Keratinocyte (primary cell): ENCODE measurements around the gene SSBP4. TPM values are rescaled to one million over a fixed set of nuclear protein-coding genes. Genes with fewer than 3 reads are reported as not detected.

ENCODE experiments used
- DNase-seq: peaks from one replicate; pipeline ENCODE4 v3.0.0-alpha.2; 2011; ENCODE audit warnings: low read depth, missing footprints, low spot score
- FAIRE-seq: peaks from 2 replicates; lab custom pipeline; 2011; peaks lifted over from hg19 to GRCh38; lab: Jason Lieb, UNC
- H2AFZ ChIP-seq: 2 replicates; pipeline ENCODE4 v1.6.0; 2012; ENCODE audit warnings: low read length, control low read depth, inconsistent platforms; ENCODE audit not compliant: control insufficient read depth
- H3K27ac ChIP-seq: 2 replicates; pipeline ENCODE4 v1.5.1; 2011; ENCODE audit warnings: low read length; ENCODE audit not compliant: control insufficient read depth, insufficient read depth
- H3K27me3 ChIP-seq: 3 replicates; pipeline ENCODE4 v1.6.0; 2011; ENCODE audit warnings: low read length; ENCODE audit not compliant: control insufficient read depth, insufficient read depth; ENCODE audit errors: extremely low read depth
- H3K36me3 ChIP-seq, 2 experiments: 2 replicates in 1 of 2; 3 replicates in 1 of 2; pipeline ENCODE4 v1.5.1; 2011; ENCODE audit warnings: low read length in 2 of 2, mild to moderate bottlenecking in 1 of 2; ENCODE audit not compliant: control insufficient read depth in 2 of 2, insufficient read depth in 2 of 2; ENCODE audit errors: extremely low read depth in 1 of 2
- H3K4me1 ChIP-seq: 3 replicates; pipeline ENCODE4 v1.5.1; 2011; ENCODE audit warnings: low read length; ENCODE audit not compliant: control insufficient read depth, insufficient read depth; ENCODE audit errors: extremely low read depth
- H3K4me2 ChIP-seq: 3 replicates; pipeline ENCODE4 v1.6.0; 2011; ENCODE audit warnings: low read depth, low read length; ENCODE audit not compliant: control insufficient read depth, insufficient read depth; ENCODE audit errors: extremely low read depth
- H3K4me3 ChIP-seq, 3 experiments: fragments of 200-600 bp in 1 of 3; sonication (generic) in 1 of 3; 2 replicates in 2 of 3; 3 replicates in 1 of 3; pipeline ENCODE4 v1.5.1; 2011 to 2016; ENCODE audit warnings: low read length in 3 of 3, mild to moderate bottlenecking in 3 of 3, control low read depth in 2 of 3, inconsistent platforms in 1 of 3, low read depth in 1 of 3, mixed read lengths in 1 of 3, mixed run types in 1 of 3, moderate library complexity in 1 of 3; ENCODE audit not compliant: control insufficient read depth in 2 of 3, insufficient read depth in 2 of 3; ENCODE audit errors: extremely low read depth in 1 of 3
- H3K79me2 ChIP-seq: 2 replicates; pipeline ENCODE4 v1.6.0; 2012; ENCODE audit warnings: low read length; ENCODE audit not compliant: control insufficient read depth, insufficient read depth
- H3K9ac ChIP-seq: 3 replicates; pipeline ENCODE4 v1.6.0; 2011; ENCODE audit warnings: low read length; ENCODE audit not compliant: control insufficient read depth, insufficient read depth; ENCODE audit errors: extremely low read depth
- H3K9me1 ChIP-seq: 3 replicates; pipeline ENCODE4 v1.6.0; 2011; ENCODE audit warnings: low read length; ENCODE audit not compliant: control insufficient read depth, insufficient read depth; ENCODE audit errors: extremely low read depth
- H3K9me3 ChIP-seq: 2 replicates; pipeline ENCODE4 v1.5.1; 2012; ENCODE audit warnings: low read depth, low read length; ENCODE audit not compliant: control insufficient read depth
- H4K20me1 ChIP-seq: 3 replicates; pipeline ENCODE4 v1.6.0; 2011; ENCODE audit warnings: low read length; ENCODE audit not compliant: control insufficient read depth, insufficient read depth; ENCODE audit errors: extremely low read depth
- EZH2 ChIP-seq: IDR thresholded peaks from one replicate; pipeline ENCODE4 v1.6.1; 2012; ENCODE audit warnings: inconsistent platforms, mild to moderate bottlenecking, low read length, moderate library complexity
- dilution Hi-C: fragments of 300-500 bp; cut with MboI; formaldehyde crosslinking; loops from one replicate; pipeline ENCODE4 v1.7.0; 2020; ENCODE audit warnings: low sequenced_read_pairs; ENCODE audit not compliant: extremely low pct_ligation_motif_present
- polyA plus RNA-seq, 5 experiments: library from polyadenylated mRNA; depleted of rRNA in 3 of 5; stranded (reverse) in 3 of 5; stranded (forward) in 1 of 5; unstranded in 1 of 5; fragments of >200 nt; gene quantifications; 1 replicate in 1 of 5; 2 replicates in 3 of 5; 3 replicates in 1 of 5; pipeline versions ENCODE4 v1.2.1 to v1.2.3, GENCODE V29; 2011 to 2012; ENCODE audit warnings: missing spikeins in 2 of 5, low read depth in 1 of 5, low replicate concordance in 1 of 5
- TF ChIP-seq, protein P1 (sequence below), 3 experiments: IDR thresholded peaks in 1 of 3; conservative IDR thresholded peaks in 1 of 3; optimal IDR thresholded peaks in 1 of 3; 2 replicates in 2 of 3; 3 replicates in 1 of 3; pipeline versions ENCODE3 to v1.5.1; 2011; ENCODE audit warnings: low read length in 3 of 3, mild to moderate bottlenecking in 3 of 3, moderate library complexity in 2 of 3, control low read depth in 1 of 3, inconsistent platforms in 1 of 3; ENCODE audit not compliant: insufficient read depth in 2 of 3; ENCODE audit errors: extremely low read depth in 1 of 3

SSBP4 gene
- polyA plus RNA-seq, 1 donor (not counting 4 experiments of a cell fraction or from before 2014, with no cell fraction given): 7.5 TPM

DNA sequence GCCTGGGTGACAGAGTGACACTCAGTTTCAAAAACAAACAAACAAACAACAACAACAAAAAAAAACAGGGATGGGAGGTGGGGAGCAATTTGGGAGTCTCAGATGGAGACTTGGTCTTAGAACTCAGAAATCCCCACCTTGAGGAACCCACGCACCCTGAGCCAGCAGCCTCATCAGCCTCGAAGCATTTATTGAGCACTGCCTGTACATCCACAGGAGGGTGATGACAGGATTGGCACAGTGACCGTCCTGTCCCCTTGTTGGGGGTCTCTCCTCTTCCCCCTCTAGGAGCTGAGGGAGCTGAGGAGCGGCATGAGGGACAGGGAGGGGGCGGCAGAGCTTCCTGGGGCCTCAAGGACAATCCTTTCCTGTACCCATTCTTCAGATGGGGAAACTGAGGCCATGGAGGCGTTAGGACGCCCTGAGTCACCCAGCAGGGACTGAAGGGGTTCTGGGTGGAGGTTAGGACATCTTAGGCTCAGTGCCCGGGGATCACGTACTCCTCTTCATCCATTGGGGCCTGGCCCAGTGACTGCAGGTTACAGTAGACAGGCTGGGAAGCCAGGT, 27.6 kb upstream of the SSBP4 start:
- H4K20me1 ChIP-seq: no peaks in the 10 kb centered on the region
- peaks cover 8% of the 10 kb centered on the region for H3K4me1 ChIP-seq
- no peaks in the 10 kb centered on the region for H3K9me1 ChIP-seq
- H3K79me2 ChIP-seq: no peaks in the 10 kb centered on the region
- no peaks in the 10 kb centered on the region for H3K9me3 ChIP-seq
- no peak overlapping the region for H2AFZ ChIP-seq
- H3K27ac ChIP-seq: no peak overlapping the region
- dilution Hi-C loops: no loop called here
- no peaks in the 10 kb centered on the region for H3K36me3 ChIP-seq
- FAIRE-seq (no peak), DNase-seq (no peak)
- no peak overlapping the region for H3K4me3 ChIP-seq
- no peak overlapping the region for H3K9ac ChIP-seq
- no peak for TF ChIP-seq EZH2
- TF ChIP-seq, protein P1, sequence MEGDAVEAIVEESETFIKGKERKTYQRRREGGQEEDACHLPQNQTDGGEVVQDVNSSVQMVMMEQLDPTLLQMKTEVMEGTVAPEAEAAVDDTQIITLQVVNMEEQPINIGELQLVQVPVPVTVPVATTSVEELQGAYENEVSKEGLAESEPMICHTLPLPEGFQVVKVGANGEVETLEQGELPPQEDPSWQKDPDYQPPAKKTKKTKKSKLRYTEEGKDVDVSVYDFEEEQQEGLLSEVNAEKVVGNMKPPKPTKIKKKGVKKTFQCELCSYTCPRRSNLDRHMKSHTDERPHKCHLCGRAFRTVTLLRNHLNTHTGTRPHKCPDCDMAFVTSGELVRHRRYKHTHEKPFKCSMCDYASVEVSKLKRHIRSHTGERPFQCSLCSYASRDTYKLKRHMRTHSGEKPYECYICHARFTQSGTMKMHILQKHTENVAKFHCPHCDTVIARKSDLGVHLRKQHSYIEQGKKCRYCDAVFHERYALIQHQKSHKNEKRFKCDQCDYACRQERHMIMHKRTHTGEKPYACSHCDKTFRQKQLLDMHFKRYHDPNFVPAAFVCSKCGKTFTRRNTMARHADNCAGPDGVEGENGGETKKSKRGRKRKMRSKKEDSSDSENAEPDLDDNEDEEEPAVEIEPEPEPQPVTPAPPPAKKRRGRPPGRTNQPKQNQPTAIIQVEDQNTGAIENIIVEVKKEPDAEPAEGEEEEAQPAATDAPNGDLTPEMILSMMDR (optimal IDR thresholded peaks at IDR 0.05 in 1 of 3, IDR thresholded peaks at IDR 0.05 in 1 of 3, conservative IDR thresholded peaks at IDR 0.05 in 1 of 3; ENCODE audit: extremely low read depth in 1 of 3, insufficient read depth in 2 of 3, low read length in 3 of 3): no peak
- H3K27me3 ChIP-seq: peaks cover 21% of the 10 kb centered on the region
- H3K4me2 ChIP-seq: no peak overlapping the region

GRCh38 chr19:18392417-18392816, 26.8 kb upstream of the SSBP4 start:
- Histone ChIP-seq H3K4me2 (no peak overlapping the region), H3K27ac (no peak overlapping the region), H3K27me3 (peaks cover 24% of the 10 kb centered on the region), H4K20me1 (no peaks in the 10 kb centered on the region), H3K9ac (no peak overlapping the region), H3K4me3 (no peak overlapping the region), H3K79me2 (no peaks in the 10 kb centered on the region), H3K36me3 (no peaks in the 10 kb centered on the region), H3K9me3 (no peaks in the 10 kb centered on the region), H3K4me1 (no peaks in the 10 kb centered on the region), H2AFZ (no peak overlapping the region), H3K9me1 (no peaks in the 10 kb centered on the region)
- FAIRE-seq (no peak), DNase-seq (no peak)
- TF ChIP-seq EZH2: no peak
- TF ChIP-seq, protein P1 (optimal IDR thresholded peaks at IDR 0.05 in 1 of 3, IDR thresholded peaks at IDR 0.05 in 1 of 3, conservative IDR thresholded peaks at IDR 0.05 in 1 of 3; ENCODE audit: extremely low read depth in 1 of 3, insufficient read depth in 2 of 3, low read length in 3 of 3): no peak
- dilution Hi-C loops: no loop called here
